ENCODE measurements around the gene YIPF5. TPM values are rescaled to one million over a fixed set of nuclear protein-coding genes. Genes with fewer than 3 reads are reported as not detected.

The YIPF5 gene
- total RNA-seq, 2 experiments from 2014 or later = 57.6 to 64.8 TPM

DNA sequence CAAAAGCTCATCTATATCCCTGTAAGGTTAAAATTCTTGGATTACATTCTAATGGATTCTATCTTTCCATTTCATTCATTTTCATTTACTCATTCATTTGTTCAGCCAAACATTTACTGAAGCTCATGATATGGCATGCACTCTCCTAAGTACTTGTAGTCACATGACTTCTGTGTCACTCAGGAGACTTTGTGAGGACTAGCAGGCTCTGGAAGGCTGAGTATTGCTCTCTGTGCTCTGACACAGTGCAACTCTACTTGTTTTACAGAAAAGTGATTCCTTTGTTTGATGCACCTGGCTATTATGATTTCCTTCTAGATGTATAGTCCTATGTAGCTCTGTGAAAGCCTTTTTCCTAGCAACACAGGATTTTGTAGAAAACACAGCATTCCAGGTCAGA lies 53.0 kb downstream of the YIPF5 start:
- ChIA-PET CTCF (no interaction called here), POLR2A (no interaction called here)
- Mint-ChIP-seq H3K36me3 (ENCODE audit: low read depth) (no peaks in the 10 kb centered on the region), H3K27ac (no peak overlapping the region), H3K4me3 (no peak overlapping the region), H3K4me1 (ENCODE audit: low read depth) (no peaks in the 10 kb centered on the region), H3K9me3 (no peaks in the 10 kb centered on the region), H3K27me3 (no peaks in the 10 kb centered on the region)
- TF ChIP-seq, protein P1, sequence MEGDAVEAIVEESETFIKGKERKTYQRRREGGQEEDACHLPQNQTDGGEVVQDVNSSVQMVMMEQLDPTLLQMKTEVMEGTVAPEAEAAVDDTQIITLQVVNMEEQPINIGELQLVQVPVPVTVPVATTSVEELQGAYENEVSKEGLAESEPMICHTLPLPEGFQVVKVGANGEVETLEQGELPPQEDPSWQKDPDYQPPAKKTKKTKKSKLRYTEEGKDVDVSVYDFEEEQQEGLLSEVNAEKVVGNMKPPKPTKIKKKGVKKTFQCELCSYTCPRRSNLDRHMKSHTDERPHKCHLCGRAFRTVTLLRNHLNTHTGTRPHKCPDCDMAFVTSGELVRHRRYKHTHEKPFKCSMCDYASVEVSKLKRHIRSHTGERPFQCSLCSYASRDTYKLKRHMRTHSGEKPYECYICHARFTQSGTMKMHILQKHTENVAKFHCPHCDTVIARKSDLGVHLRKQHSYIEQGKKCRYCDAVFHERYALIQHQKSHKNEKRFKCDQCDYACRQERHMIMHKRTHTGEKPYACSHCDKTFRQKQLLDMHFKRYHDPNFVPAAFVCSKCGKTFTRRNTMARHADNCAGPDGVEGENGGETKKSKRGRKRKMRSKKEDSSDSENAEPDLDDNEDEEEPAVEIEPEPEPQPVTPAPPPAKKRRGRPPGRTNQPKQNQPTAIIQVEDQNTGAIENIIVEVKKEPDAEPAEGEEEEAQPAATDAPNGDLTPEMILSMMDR (IDR thresholded peaks at IDR 0.05) = no peak
- Histone ChIP-seq H3K36me3 (ENCODE audit: insufficient read depth, low read length) (no peaks in the 10 kb centered on the region), H3K27me3 (ENCODE audit: control insufficient read depth in 1 of 2, insufficient read depth in 2 of 2, low read length in 2 of 2) (no peaks in the 10 kb centered on the region), H3K4me1 (ENCODE audit: insufficient read depth, low read length) (no peaks in the 10 kb centered on the region), H3K4me3 (ENCODE audit: low read length) (no peak overlapping the region), H3K9me3 (ENCODE audit: control insufficient read depth in 1 of 2, insufficient read depth in 1 of 2, low read length in 2 of 2) (no peaks in the 10 kb centered on the region), H3K27ac (ENCODE audit: low read depth in 1 of 2, low read length in 2 of 2) (no peak overlapping the region)
- ATAC-seq (ENCODE audit: poor library complexity) (no peak), DNase-seq (no peak)
- intact Hi-C loops (cut with DNase I, micrococcal nuclease) = no loop called here

DNA sequence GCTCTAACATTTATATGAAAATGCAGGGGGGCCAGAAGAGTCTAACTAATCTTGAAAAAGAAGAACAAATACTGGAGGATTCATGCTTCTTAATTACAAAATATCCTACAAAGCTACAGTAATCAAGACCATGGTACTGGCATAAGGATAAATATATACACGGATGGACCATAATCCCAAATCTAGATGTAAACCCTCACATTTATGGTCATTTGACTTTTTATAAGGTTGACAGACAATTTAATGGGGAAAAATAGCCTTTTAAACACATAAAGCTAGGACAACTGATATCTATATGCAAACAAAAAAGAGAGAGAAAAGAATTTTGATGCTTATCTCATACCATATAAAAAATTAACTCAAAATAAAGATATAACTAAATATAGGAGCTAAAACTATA lies 55.9 kb downstream of the YIPF5 start:
- Mint-ChIP-seq H3K36me3 (ENCODE audit: low read depth) (no peaks in the 10 kb centered on the region), H3K4me3 (no peak overlapping the region), H3K27me3 (peaks cover 12% of the 10 kb centered on the region), H3K4me1 (ENCODE audit: low read depth) (no peaks in the 10 kb centered on the region), H3K9me3 (no peaks in the 10 kb centered on the region), H3K27ac (no peak overlapping the region)
- no peaks in the 10 kb centered on the region for H3K36me3 ChIP-seq (ENCODE audit: insufficient read depth, low read length)
- H3K4me3 ChIP-seq (ENCODE audit: low read length) = no peak overlapping the region
- ATAC-seq (ENCODE audit: poor library complexity) (no peak), DNase-seq (no peak)
- intact Hi-C loops (cut with DNase I, micrococcal nuclease) = no loop called here
- no peaks in the 10 kb centered on the region for H3K27me3 ChIP-seq (ENCODE audit: control insufficient read depth in 1 of 2, insufficient read depth in 2 of 2, low read length in 2 of 2)
- no peaks in the 10 kb centered on the region for H3K4me1 ChIP-seq (ENCODE audit: insufficient read depth, low read length)
- POLR2A ChIA-PET = no interaction called here
- CTCF ChIA-PET = no interaction called here
- H3K9me3 ChIP-seq (ENCODE audit: control insufficient read depth in 1 of 2, insufficient read depth in 1 of 2, low read length in 2 of 2) = no peaks in the 10 kb centered on the region
- TF ChIP-seq, protein P1 (IDR thresholded peaks at IDR 0.05) = no peak
- no peak overlapping the region for H3K27ac ChIP-seq (ENCODE audit: low read depth in 1 of 2, low read length in 2 of 2)

Other genes starting within 250 kb of the YIPF5 start
- gene KCTD16, start 214 bp upstream of the YIPF5 start, total RNA-seq = not detected

Measured in CD4-positive, alpha-beta T cell (primary cell).